GM23338 (cell line): Measurements from ENCODE around the gene APBA1.

Experiments used
- CREB1 ChIP-seq: fragments of 250-450 bp; sonication (Bioruptor Pico); IDR thresholded peaks from 2 replicates; pipeline ENCODE4 v1.5.0; 2020; ENCODE audit warnings: low read depth, mild to moderate bottlenecking, moderate library complexity
- CTCF ChIP-seq, 2 experiments: fragments of 200-600 bp in 1 of 2; sonication (generic) in 1 of 2; conservative IDR thresholded peaks; 2 replicates each; pipeline versions ENCODE4 v1.5.1 to v1.6.1; 2016 to 2017; ENCODE audit warnings: antibody characterized with exemption in 2 of 2, low read depth in 2 of 2, mild to moderate bottlenecking in 2 of 2, moderate library complexity in 1 of 2
- ETS1 ChIP-seq: IDR thresholded peaks from 2 replicates; pipeline ENCODE4 v1.6.1; 2016; ENCODE audit warnings: antibody characterized with exemption
- EZH2 ChIP-seq: fragments of 200-600 bp; sonication (generic); IDR thresholded peaks from one replicate; pipeline ENCODE4 v1.8.0; 2017; ENCODE audit warnings: antibody characterized with exemption, mild to moderate bottlenecking, low read depth; ENCODE audit not compliant: unreplicated experiment
- EZH2phosphoT487 ChIP-seq: fragments of 200-600 bp; sonication (generic); IDR thresholded peaks from one replicate; pipeline ENCODE4 v1.8.1; 2018; ENCODE audit warnings: antibody characterized with exemption; ENCODE audit not compliant: unreplicated experiment
- JUNB ChIP-seq: IDR thresholded peaks from one replicate; pipeline ENCODE4 v1.6.1; 2016; ENCODE audit warnings: antibody characterized with exemption; ENCODE audit not compliant: unreplicated experiment
- NANOG ChIP-seq: IDR thresholded peaks from 2 replicates; pipeline ENCODE4 v1.6.1; 2016; ENCODE audit warnings: antibody characterized with exemption, borderline replicate concordance
- POLR2AphosphoS5 ChIP-seq: IDR thresholded peaks from 2 replicates; pipeline ENCODE4 v1.6.1; 2016; ENCODE audit warnings: antibody characterized with exemption, low read depth
- REST ChIP-seq: IDR thresholded peaks from one replicate; pipeline ENCODE4 v1.6.1; 2018; ENCODE audit warnings: antibody characterized with exemption; ENCODE audit not compliant: unreplicated experiment
- STAT1 ChIP-seq: IDR thresholded peaks from one replicate; pipeline ENCODE4 v1.6.1; 2016; ENCODE audit warnings: antibody characterized with exemption; ENCODE audit not compliant: unreplicated experiment
- ZNF114 ChIP-seq: fragments of 250-450 bp; sonication (Bioruptor Pico); IDR thresholded peaks from 2 replicates; pipeline ENCODE4 v1.5.0; 2020; ENCODE audit warnings: mild to moderate bottlenecking, moderate library complexity
- ZNF331 ChIP-seq: fragments of 250-450 bp; sonication (Bioruptor Pico); IDR thresholded peaks from 2 replicates; pipeline ENCODE4 v1.5.0; 2020; ENCODE audit warnings: low read depth, mild to moderate bottlenecking, moderate library complexity
- ZNF462 ChIP-seq: fragments of 250-450 bp; sonication (Bioruptor Pico); IDR thresholded peaks from 2 replicates; pipeline ENCODE4 v1.5.0; 2020; ENCODE audit warnings: mild to moderate bottlenecking, moderate library complexity

- TF ChIP-seq CTCF (conservative IDR thresholded peaks at IDR 0.05; ENCODE audit: low read depth in 2 of 2) (no peak), EZH2 (no peak), POLR2AphosphoS5 (no peak), EZH2phosphoT487 (no peak), REST (no peak), JUNB (no peak), CREB1 (CRISPR knock-in tag) (no peak), ZNF462 (CRISPR knock-in tag) (no peak), ZNF331 (CRISPR knock-in tag) (no peak), NANOG (no peak), ETS1 (no peak), ZNF114 (CRISPR knock-in tag) (no peak), STAT1 (no peak)
Measured at GRCh38 chr9:69474821-69475220, 197.3 kb downstream of the APBA1 start.
